Fibroblast of lung (primary cell): ENCODE measurements around the gene ESR2. TPM values are rescaled to one million over a fixed set of nuclear protein-coding genes. Genes with fewer than 3 reads are reported as not detected.
"Not testable (repeated sequence)": the region's sequence is repeated elsewhere in the genome, so short reads cannot be mapped to it uniquely, and the experiment has no call there.

ENCODE experiments used
- DNase-seq, 2 donors: peaks; one replicate each; pipeline versions ENCODE4 v3.0.0 to v3.0.0-alpha.2; 2010; ENCODE audit warnings: low read depth in 2 of 2
- H2AFZ ChIP-seq: 2 replicates; pipeline ENCODE4 v1.5.1; 2012; ENCODE audit warnings: low read length, control low read depth, inconsistent platforms
- H3K27ac ChIP-seq: 2 replicates; pipeline ENCODE4 v1.5.1; 2011; ENCODE audit warnings: low read length, control low read depth; ENCODE audit not compliant: insufficient read depth
- H3K27me3 ChIP-seq: 2 replicates; pipeline ENCODE4 v1.5.1; 2011; ENCODE audit warnings: mild to moderate bottlenecking, low read length; ENCODE audit not compliant: control insufficient read depth, insufficient read depth
- H3K36me3 ChIP-seq: 2 replicates; pipeline ENCODE4 v1.5.1; 2011; ENCODE audit warnings: low read length; ENCODE audit not compliant: control insufficient read depth, insufficient read depth
- H3K4me1 ChIP-seq: 2 replicates; pipeline ENCODE4 v1.5.1; 2011; ENCODE audit warnings: low read length; ENCODE audit not compliant: control insufficient read depth, insufficient read depth; ENCODE audit errors: extremely low read depth
- H3K4me2 ChIP-seq: 2 replicates; pipeline ENCODE4 v1.5.1; 2011; ENCODE audit warnings: low read length, control low read depth; ENCODE audit not compliant: insufficient read depth; ENCODE audit errors: extremely low read depth
- H3K4me3 ChIP-seq, 4 experiments: fragments of 200-600 bp in 1 of 4; sonication (generic) in 1 of 4; replicated peaks in 1 of 4; 2 replicates each; pipeline ENCODE4 v1.5.1; 2011 to 2016; ENCODE audit warnings: low read length in 4 of 4, low read depth in 3 of 4, mild to moderate bottlenecking in 3 of 4, control low read depth in 2 of 4, inconsistent platforms in 1 of 4, mixed read lengths in 1 of 4; ENCODE audit not compliant: insufficient read depth in 1 of 4; ENCODE audit errors: control extremely low read depth in 1 of 4
- H3K79me2 ChIP-seq: 2 replicates; pipeline ENCODE4 v1.5.1; 2012; ENCODE audit warnings: mild to moderate bottlenecking, low read length, inconsistent platforms; ENCODE audit not compliant: control insufficient read depth, insufficient read depth
- H3K9ac ChIP-seq: 2 replicates; pipeline ENCODE4 v1.5.1; 2011; ENCODE audit warnings: mild to moderate bottlenecking, low read length, control low read depth; ENCODE audit not compliant: insufficient read depth
- H3K9me3 ChIP-seq: 2 replicates; pipeline ENCODE4 v1.5.1; 2012; ENCODE audit warnings: low read depth, low read length; ENCODE audit not compliant: control insufficient read depth, insufficient read depth
- H4K20me1 ChIP-seq: 2 replicates; pipeline ENCODE4 v1.5.1; 2011; ENCODE audit warnings: low read length; ENCODE audit not compliant: control insufficient read depth, insufficient read depth; ENCODE audit errors: extremely low read depth
- CTCF ChIP-seq, 2 donors: IDR thresholded peaks in 1 of 2; conservative IDR thresholded peaks in 1 of 2; 1 replicate in 1 of 2; 2 replicates in 1 of 2; pipeline ENCODE4 v1.5.1; 2011 to 2012; ENCODE audit warnings: low read length in 2 of 2, control low read depth in 1 of 2, inconsistent platforms in 1 of 2, low read depth in 1 of 2, mild to moderate bottlenecking in 1 of 2
- EZH2 ChIP-seq: IDR thresholded peaks from 2 replicates; pipeline ENCODE4 v1.5.1; 2012; ENCODE audit warnings: low read length, control low read depth, mild to moderate bottlenecking; ENCODE audit errors: missing control alignments
- polyA plus RNA-seq, 2 donors: library from polyadenylated mRNA; depleted of rRNA in 1 of 2; stranded (reverse) in 1 of 2; unstranded in 1 of 2; fragments of >200 nt; gene quantifications; 2 replicates each; pipeline ENCODE4 v1.2.1, GENCODE V29; 2011 to 2012; ENCODE audit warnings: missing spikeins in 1 of 2
- total RNA-seq: library from RNA; depleted of rRNA; stranded (reverse); fragments of >200 nt; gene quantifications from 2 replicates; pipeline ENCODE4 v1.2.1, GENCODE V29; 2014

The ESR2 gene
- total and polyA plus RNA-seq, 2 donors (not counting 1 experiment from before 2014, with no cell fraction given): 0.02 to 0.66 TPM

- Histone ChIP-seq H2AFZ (no peak overlapping the region), H3K27me3 (no peaks in the 10 kb centered on the region), H3K4me3 (no peak overlapping the region), H4K20me1 (no peaks in the 10 kb centered on the region), H3K27ac (no peak overlapping the region), H3K79me2 (no peaks in the 10 kb centered on the region), H3K4me1 (no peaks in the 10 kb centered on the region), H3K9ac (no peak overlapping the region), H3K4me2 (no peak overlapping the region), H3K9me3 (no peaks in the 10 kb centered on the region), H3K36me3 (no peaks in the 10 kb centered on the region)
- TF ChIP-seq EZH2 (no peak), CTCF (conservative IDR thresholded peaks at IDR 0.05 in 1 of 2, IDR thresholded peaks at IDR 0.05 in 1 of 2; ENCODE audit: low read depth in 1 of 2, low read length in 2 of 2) (no peak)
- DNase-seq: no peak
These were observed 110.0 kb downstream of the ESR2 start for GRCh38 chr14:64184103-64184729.

DNA sequence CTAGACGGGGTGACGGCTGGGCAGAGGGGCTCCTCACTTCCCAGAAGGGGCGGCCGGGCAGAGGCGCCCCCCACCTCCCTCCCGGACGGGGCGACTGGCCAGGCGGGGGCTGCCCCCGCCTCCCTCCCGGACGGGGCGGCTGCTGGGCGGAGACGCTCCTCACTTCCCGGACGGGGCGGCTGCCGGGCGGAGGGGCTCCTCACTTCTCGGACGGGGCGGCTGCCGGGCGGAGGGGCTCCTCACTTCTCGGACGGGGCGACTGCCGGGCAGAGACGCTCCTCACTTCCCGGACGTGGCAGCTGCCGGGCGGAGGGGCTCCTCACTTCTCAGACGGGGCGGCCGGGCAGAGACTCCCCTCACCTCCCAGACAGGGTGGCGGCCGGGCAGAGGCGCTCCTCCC, 111.3 kb downstream of the ESR2 start:
- not testable (repeated sequence) for H4K20me1 ChIP-seq, H3K79me2 ChIP-seq, H3K27ac ChIP-seq, H3K4me2 ChIP-seq, H3K9ac ChIP-seq, H3K9me3 ChIP-seq, DNase-seq, H2AFZ ChIP-seq, H3K36me3 ChIP-seq, H3K4me3 ChIP-seq, H3K27me3 ChIP-seq, H3K4me1 ChIP-seq

GRCh38 chr14:64178814-64179213, 115.4 kb downstream of the ESR2 start:
- TF ChIP-seq EZH2 (no peak), CTCF (conservative IDR thresholded peaks at IDR 0.05 in 1 of 2, IDR thresholded peaks at IDR 0.05 in 1 of 2; ENCODE audit: low read depth in 1 of 2, low read length in 2 of 2) (no peak)
- no peaks in the 10 kb centered on the region for H3K9me3 ChIP-seq

More at GRCh38 chr14:64178814-64179213, 115.4 kb downstream of the ESR2 start:
- Histone ChIP-seq H3K4me2 (no peak overlapping the region), H3K27ac (no peak overlapping the region), H3K9ac (no peak overlapping the region), H3K27me3 (no peaks in the 10 kb centered on the region), H3K36me3 (no peaks in the 10 kb centered on the region), H4K20me1 (no peaks in the 10 kb centered on the region), H3K4me3 (no peak overlapping the region), H3K4me1 (no peaks in the 10 kb centered on the region), H3K79me2 (no peaks in the 10 kb centered on the region), H2AFZ (no peak overlapping the region)
- no peak for DNase-seq
